Epithelial cell of prostate (primary cell): ENCODE measurements around the gene NPY4R.
"Not testable (repeated sequence)": the region's sequence is repeated elsewhere in the genome, so short reads cannot be mapped to it uniquely, and the experiment has no call there.

Experiments used
- DNase-seq: peaks from one replicate; pipeline ENCODE4 v3.0.0-alpha.2; 2011; ENCODE audit warnings: low read depth, low spot score
- H3K27ac ChIP-seq: fragments of 450-650 bp; 2 replicates; pipeline ENCODE4 v1.5.1; 2017; ENCODE audit warnings: mild to moderate bottlenecking

NPY4R gene

DNA sequence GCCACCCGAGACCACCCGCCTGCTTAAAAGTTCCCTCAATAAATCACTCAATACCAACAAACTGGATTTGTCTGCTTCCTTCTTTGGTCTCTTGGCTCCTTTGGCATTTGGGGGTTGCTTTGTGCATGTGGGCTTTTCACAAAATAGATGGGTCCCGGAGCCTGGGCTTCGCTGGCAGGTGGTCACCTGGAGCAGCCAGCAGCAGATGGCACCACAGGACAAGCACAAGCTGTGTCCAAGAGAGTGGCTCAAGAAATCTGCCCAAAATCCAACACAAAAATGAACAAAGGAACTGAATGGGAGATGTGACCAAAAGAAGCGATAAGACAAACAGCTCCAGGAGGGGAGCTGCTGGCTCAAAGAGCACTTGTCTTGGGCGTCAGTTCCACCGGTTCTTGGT lies 6.2 kb downstream of the NPY4R start:
- not testable (repeated sequence) for H3K27ac ChIP-seq, DNase-seq

DNA sequence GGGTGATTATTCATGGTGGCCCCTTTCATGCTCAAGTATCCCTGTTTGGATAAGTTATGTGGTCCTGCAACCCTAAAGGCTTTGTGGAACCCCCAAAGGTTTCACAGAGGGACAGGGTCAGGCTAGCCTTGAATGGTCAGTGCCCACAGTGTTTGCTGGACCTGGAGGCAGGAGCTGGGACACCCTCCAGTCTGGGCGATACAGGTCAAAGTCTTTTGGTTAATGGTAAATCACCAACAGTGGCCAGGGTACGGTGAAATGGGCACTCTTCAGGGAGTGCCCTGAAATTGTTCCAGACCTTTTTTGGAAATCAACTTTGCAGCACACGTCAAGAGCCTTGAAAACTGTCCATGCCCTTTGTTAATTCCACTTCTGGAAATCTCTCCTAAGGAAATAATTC lies 8.7 kb downstream of the NPY4R start:
- not testable (repeated sequence) for DNase-seq, H3K27ac ChIP-seq

DNA sequence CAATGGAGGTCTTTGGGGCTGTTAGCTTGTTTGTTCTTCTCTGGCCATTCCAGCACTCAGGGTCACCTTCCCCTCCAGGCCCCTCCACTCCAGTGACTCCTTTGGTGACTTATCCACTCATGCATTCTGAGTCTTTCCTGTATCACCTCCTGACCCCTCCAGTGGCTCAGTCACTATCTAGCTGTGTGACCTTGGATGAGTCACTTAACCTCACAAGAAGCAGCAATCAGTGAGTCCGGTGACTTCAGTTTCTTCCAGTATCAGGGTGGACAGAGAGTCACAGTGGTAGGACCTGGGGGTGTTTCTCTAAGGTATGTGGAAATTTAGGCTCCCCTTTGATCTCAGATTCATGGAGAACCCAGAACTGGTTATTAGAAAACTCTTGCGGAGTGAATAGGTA lies 9.8 kb downstream of the NPY4R start:
- not testable (repeated sequence) for DNase-seq, H3K27ac ChIP-seq

DNA sequence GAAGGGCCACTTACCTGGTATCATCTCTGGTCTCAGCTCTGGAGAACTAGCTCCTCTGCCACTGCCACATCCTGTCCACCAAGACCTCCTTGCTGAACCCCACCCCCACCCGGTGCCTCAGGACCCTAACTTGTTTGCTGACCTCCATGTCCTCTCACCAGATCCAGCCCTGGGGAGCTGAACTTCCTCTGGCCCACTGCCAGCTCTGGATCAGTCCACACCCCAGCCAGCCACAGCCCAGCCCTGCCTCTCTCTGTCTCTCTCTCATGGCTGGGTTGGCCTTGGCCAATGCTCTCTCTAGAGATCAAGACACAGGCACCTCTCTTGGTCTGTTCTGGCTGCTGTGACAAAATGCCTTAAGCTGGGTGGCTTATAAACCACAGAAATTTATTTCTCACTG lies 14.4 kb downstream of the NPY4R start:
- not testable (repeated sequence) for H3K27ac ChIP-seq, DNase-seq

DNA sequence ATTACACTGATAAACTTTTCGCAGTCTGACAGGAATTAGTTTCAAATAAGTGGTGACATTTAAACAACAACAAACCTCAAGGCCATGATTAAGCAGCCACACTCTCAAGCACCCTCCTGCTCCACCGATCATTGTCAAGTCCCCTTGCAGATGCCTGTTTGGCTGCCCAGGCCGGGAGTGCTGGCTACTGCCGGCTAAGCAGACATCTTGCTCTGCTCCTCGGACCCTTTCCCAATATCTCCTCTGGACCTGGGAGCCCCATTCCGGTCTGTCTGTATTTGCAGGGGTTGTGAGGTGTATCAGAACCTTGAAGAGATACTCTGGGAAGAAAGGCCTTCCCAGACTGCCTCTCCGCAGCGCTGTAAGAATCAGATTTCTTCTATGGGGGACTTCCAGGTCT lies 14.9 kb downstream of the NPY4R start:
- DNase-seq: not testable (repeated sequence)

DNA sequence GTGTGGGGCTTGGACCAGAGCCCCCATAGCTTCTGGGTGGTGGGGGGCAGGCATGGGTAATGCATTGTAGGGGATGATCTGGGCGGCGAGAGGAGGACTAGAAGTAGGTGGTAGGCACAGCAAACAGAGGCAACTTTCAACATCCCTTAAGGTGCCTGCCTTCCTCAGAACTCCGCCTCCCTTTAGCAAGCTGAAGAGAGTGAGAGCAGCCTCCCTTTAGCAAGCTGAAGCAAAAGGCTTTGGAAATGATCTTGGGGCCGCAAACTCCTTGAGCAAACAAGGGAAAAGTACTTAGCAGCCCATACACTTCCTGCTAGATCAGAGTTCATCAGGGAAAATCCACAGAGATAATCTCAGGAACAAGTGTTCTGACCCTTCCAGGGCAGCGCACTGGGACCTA lies 18.3 kb downstream of the NPY4R start:
- not testable (repeated sequence) for H3K27ac ChIP-seq, DNase-seq

More for the DNA sequence above, 14.9 kb downstream of the NPY4R start:
- H3K27ac ChIP-seq: not testable (repeated sequence)

DNA sequence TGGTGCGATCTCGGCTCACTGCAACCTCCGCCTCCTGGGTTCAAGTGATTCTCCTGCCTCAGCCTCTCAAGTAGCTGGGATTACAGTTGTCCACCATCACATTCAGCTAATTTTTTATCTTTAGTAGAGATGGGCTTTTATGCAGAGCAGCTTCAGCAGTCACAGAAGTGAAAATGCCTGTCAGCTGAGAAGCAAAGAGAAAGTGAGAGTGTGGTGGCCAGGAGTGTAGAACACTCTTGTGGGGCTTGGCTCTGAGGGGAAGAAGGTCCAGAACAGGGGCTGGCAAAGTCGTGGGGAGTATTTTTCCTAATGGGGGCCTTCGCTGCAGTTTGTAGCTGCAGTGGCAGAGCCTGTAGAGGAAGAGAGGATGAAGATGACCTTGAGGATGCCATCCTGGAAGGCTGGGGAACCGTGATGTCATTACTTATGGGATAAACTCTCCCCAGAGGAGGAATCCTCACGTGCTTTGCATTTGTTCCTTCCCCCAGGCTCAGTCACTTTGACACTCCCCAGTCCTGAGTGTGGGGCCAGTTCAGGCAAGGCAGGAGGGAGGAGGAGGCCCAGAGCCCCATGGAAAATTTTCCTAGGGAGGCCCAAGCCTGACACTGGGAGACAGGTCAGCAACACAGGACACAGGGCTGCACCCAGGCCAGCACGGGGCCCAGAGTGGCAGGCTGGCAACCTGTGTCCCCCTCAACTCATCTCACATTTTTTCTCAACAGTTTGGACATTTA lies 20.2 kb downstream of the NPY4R start:
- DNase-seq, H3K27ac ChIP-seq: not testable (repeated sequence)

DNA sequence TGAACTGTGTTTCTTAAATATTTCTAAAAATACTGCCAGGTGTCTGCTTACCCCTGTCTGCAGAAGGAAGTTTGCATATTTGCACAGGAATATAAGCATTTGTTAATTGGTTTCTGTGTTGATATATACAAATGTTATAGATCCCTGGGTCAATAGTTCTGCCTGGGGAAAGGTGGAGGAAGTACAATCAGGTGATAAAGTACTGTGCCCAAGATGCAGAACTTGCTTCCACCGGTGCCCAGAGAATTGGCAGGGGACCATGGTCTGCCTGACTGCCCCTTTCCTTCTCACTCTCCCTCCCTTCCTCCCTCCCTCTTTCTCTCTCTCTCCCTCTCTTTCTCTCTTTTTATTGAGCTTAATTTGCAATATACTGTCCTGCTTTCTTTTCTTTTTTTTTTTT lies 22.3 kb downstream of the NPY4R start:
- not testable (repeated sequence) for DNase-seq, H3K27ac ChIP-seq

DNA sequence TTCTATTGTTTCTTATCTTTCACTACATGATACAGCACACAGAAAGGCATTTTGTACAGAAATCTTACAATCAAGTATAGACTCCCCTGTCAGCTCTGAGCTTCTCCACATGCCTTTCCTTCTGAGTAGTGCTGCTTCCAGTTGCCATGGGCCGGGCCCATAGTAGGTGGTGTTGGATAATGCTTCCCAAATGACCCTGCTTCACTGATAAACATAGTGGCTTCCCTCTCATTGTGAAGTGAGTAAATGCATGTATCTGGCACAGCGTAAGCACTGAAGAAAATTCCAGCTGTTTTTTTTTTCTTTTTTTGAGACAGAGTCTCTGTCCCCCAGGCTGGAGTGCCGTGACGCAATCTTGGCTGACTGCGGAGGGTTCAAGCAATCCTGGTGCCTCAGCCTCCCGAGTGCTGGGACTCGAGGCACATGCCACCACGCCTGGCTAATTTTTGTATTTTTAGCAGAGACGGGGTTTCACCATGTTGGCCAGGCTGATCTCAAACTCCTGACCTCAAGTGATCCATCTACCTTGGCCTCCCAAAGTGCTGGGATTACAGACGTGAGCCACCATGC lies 23.0 kb downstream of the NPY4R start:
- not testable (repeated sequence) for H3K27ac ChIP-seq, DNase-seq

DNA sequence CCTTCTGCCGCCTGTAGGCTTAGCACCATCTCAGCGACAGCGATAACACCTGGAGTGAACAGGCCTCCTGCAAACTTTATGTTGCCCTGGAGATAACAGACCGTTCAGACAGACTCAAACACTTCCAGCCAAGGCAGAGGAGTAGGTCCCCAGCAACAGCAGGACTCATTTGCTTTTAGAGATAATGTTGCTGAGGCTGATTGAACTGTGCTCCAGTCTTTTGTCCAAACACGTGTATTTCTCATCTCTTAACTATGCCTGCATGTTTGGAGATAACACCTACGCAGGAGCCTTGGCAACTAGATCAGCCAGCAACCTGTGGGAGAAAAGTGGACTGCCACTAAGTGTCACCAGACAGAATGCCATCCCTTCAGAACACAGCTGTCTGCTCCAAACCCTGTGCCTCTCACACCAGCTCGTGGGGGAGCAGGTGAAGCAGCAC lies 23.9 kb downstream of the NPY4R start:
- DNase-seq, H3K27ac ChIP-seq: not testable (repeated sequence)

DNA sequence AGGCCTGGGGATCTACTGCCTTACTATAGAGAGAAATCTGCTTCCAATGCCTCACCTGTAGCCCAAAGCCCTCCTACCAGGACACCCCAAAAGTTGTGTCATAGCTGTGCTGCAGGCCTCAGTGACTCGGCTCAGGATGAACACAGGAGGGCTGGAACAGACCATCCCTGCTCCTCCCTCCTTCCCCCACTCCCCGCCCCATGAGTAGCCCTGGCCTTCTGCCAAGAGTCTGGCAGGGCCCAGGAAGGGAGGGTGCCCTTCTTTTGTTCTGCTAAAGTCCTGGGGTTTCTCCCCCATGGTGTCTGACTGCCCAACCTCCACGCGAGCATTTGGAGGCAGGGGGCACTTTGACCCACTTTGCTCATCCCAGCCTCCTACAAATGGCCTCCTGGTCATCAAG lies 24.8 kb downstream of the NPY4R start:
- DNase-seq, H3K27ac ChIP-seq: not testable (repeated sequence)

DNA sequence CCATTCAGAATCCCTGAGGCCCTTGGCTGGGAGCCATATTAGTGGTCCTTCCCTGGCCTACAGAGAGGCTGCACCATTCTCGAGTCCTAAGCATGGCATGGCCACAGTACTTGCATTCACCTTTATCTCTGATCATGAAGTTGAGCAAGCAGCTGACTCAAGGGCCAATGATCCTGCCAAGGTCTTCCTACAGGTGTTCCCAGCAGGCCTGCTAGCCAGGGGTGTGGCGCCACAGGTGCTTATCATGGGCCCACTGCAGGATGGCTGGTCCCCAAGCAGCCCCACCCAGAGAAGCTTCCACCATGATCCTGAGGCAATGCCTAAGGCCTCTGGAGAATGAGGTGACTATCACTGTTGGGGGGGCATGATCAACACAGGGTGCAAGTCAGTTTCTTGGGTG lies 42.2 kb downstream of the NPY4R start:
- not testable (repeated sequence) for DNase-seq, H3K27ac ChIP-seq

DNA sequence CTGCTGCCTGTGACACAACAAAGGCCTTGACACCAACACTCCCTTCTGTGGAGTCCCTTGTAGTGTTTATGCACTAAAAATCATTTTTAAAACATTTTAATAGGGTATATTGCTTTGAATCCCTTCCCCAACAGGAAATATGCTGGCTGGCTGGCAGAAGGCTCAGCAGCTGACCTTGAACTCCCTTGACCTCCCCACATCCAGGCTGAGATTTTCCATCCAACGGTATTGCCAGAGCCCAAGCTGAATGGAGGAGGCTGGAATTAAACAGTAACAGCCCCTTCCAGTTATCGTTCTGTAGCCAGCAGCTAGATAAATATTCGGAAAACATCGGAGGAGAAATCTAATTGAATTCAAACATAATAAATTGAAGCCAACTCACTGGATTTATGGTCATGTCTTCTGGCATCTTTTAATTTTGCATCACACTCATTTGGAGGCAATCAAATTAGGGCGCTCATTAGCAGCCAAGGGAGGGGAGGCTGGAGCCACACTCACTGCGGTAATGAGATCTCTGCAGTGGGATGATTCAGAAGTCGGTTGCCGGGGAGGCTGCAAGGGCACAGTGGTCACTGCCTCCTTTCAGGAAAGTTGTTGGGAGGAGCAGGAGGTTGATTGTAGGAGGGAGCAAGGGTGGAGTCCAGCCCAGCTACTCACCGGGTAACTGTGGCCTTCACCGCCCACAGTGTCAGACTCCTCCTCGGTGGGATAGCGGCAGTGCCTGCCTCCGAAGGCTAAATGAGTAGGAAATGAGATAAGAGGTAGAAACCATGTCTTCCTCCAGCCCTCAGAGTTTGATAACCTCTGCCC lies 46.0 kb downstream of the NPY4R start:
- DNase-seq, H3K27ac ChIP-seq: not testable (repeated sequence)

DNA sequence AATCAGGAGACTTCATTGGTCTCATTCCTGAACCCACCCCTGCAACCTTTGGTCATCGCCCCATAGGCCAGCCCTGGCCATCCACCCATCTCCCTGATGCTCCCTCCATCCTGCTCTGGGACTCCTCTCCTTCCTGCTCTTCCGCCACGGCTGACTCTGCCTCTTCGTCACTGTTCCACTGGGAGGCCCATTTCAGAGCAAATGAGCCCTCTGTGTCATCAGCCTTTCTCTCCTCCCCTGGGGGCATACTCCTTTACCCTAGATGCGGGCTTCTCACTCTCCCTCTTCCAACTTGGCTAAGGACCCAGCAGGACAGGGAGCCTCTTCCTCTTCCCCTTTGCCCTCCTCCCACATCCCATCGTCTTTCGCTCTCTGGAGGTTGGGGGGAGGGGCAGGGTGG lies 47.5 kb downstream of the NPY4R start:
- not testable (repeated sequence) for H3K27ac ChIP-seq, DNase-seq

DNA sequence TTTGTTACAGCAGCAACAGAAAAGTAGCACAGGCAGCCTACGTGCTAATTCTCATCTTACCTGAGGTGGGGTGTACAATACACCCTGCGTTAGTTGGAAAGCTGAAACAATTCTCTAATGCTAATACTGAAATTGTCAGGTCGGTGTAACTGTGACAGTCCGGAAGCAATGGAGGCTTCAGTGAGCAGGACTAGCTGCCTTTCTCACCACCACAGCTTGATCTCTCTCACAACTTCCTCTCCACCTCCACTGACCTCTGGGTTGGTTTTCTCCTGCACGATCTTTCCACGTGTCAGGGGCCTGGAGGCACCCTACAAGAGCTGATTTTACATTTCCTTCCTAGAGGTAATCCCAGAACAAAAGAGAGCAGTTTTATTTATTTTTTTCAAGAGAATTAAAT lies 50.5 kb downstream of the NPY4R start:
- H3K27ac ChIP-seq, DNase-seq: not testable (repeated sequence)

DNA sequence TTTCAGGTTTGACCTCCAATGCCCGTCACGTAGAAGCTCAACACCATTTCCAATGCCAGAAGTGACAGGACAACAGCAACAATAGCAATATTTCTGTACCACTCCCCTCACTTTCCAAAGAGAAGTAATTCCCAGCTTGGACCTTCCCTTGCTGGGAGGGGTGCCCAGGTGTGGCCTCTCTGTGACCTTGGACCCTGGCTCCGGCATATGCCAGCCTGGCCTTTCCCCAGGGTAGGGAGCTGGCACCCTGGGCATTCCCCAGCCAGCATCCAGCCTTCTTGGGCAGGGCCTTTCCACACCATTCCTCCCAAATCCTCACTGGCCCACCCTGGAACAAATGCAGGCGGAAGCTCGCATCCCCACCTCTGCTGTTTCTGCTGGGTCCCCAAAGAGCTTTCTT lies 53.1 kb downstream of the NPY4R start:
- not testable (repeated sequence) for DNase-seq

DNA sequence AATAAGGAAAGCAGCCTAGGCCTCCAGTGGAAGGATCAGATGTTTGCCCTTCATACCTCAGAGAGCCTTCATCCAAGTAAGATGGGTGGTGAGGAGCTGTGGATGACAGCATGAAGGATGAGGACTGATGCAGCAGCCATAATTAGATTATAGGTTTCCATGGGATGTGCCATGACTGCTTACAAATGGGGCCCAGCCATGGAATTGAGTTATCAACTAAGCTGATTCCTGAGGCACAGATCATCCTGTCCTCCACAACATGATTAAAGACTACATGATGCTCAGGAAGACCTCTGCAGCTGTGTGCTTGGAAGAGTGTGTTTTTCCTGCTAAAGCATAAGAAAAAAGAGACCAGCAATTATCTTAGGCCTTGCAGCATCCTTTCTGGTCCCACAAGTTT lies 54.6 kb downstream of the NPY4R start:
- DNase-seq, H3K27ac ChIP-seq: not testable (repeated sequence)

More for the DNA sequence above, 53.1 kb downstream of the NPY4R start:
- H3K27ac ChIP-seq: not testable (repeated sequence)
